Activated naive CD8-positive, alpha-beta T cell (primary cell): Measurements from ENCODE around the gene COBL.
"Not testable (repeated sequence)": the region's sequence is repeated elsewhere in the genome, so short reads cannot be mapped to it uniquely, and the experiment has no call there.

Experiments used
- H3K27ac Mint-ChIP-seq: one replicate; pipeline ENCODE4 v1.8.0; 2021; ENCODE audit warnings: mixed read lengths
- H3K27me3 Mint-ChIP-seq: one replicate; pipeline ENCODE4 v1.8.0; 2021; ENCODE audit warnings: mixed read lengths
- H3K36me3 Mint-ChIP-seq: one replicate; pipeline ENCODE4 v1.8.0; 2021; ENCODE audit warnings: mixed read lengths
- H3K4me1 Mint-ChIP-seq: one replicate; pipeline ENCODE4 v1.8.0; 2021; ENCODE audit warnings: low read depth, mixed read lengths
- H3K4me3 Mint-ChIP-seq: one replicate; pipeline ENCODE4 v1.8.0; 2021; ENCODE audit warnings: mild to moderate bottlenecking, mixed read lengths
- H3K9me3 Mint-ChIP-seq: one replicate; pipeline ENCODE4 v1.8.0; 2021; ENCODE audit warnings: low read depth, mixed read lengths

The COBL gene

DNA sequence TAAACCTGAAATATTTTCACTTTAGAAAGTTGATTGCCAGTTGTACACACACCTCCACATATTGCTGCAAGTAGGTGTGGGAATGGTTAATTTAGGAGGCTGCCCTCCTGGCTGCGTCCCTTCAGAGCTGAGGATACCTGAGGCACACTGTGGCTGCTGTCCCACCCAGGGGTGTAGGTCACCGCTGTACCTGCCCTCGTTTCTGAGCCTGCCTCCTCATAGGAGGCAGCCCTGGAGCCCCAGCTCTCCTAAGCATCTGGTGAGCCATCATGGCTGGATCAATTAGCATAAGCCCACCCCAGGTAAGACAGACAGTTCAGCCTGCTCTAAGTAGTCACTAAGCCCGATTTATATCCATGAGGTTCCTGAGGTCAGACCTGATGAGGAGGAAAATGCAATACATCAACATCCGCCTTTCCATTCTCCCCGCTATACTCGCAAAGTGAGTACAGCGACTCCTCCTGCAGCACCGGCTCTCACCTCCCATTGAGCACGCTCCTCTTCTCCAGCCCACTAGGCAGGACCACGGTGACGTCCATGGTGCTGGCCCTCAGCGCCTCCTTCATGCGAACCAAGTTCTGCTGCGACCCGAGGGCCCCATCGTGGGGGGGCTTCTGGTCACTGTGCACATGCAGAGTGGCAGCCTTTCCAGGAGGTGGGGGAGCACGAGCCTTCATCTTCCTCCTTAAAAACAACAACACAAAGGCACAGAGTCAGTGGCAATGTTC lies 97.2 kb downstream of the COBL start:
- Mint-ChIP-seq H3K9me3 (no peaks in the 10 kb centered on the region), H3K36me3 (no peaks in the 10 kb centered on the region), H3K27me3 (no peaks in the 10 kb centered on the region), H3K4me1 (no peaks in the 10 kb centered on the region), H3K4me3 (no peak overlapping the region), H3K27ac (no peak overlapping the region)

DNA sequence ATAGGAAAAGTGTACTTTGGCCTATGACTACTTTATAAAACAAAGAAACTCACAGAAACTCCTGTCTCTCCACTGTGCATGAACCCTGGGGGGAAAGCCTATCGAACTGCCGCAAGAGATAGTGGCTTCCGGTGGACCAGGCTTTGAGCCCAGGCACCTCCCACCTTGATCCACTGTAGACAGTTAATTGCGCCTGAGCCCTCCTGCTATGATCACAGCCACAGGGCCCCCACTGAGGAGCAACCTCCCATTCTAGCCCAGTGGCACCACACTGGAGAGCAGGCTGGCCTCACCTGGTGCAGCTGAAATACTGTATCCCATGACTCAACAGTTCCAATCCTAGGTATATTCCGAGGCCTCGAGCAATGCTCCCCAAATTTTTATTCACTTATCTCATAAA lies 98.8 kb downstream of the COBL start:
- no peak overlapping the region for H3K27ac Mint-ChIP-seq
- H3K9me3 Mint-ChIP-seq: no peaks in the 10 kb centered on the region
- H3K4me3 Mint-ChIP-seq: no peak overlapping the region
- no peaks in the 10 kb centered on the region for H3K4me1 Mint-ChIP-seq
- H3K36me3 Mint-ChIP-seq: no peaks in the 10 kb centered on the region
- no peaks in the 10 kb centered on the region for H3K27me3 Mint-ChIP-seq

DNA sequence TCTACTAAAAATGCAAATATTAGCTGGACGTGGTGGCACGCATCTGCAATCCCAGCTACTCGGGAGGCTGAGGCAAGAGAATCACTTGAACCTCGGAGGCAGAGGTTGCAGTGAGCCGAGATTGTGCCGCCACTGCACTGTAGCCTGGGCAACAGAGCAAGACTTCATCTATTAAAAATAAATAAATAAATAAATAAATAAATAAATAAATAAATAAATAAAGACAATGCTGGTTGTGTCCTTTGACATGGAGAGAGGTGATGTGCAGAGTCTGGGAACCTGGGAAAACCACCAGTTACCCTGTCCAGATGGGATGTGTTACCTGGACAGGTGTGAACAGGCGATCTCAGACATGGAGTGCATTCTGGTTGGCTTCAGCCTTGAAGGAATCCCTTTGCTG lies 102.5 kb downstream of the COBL start:
- Mint-ChIP-seq H3K9me3 (no peaks in the 10 kb centered on the region), H3K36me3 (no peaks in the 10 kb centered on the region), H3K27me3 (no peaks in the 10 kb centered on the region), H3K27ac (no peak overlapping the region), H3K4me3 (no peak overlapping the region), H3K4me1 (no peaks in the 10 kb centered on the region)

DNA sequence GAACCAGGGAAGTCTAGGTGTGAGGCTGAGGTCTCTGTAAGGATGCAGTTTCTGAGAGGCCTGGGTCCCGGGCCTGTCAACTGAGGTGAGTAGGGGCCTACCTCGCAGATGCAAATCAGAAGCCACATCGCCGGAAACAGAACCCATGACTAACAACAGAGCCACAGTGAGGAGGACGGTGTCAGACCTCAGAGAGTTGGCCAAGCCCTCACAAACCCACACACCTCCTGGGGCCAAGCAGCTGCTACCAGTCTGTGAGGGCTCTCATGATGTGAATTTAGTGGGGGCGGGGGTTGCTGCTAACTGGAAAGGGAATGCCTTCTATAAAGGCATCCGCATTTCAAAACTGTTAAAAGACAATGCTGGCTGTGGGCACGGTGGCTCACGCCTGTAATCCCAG lies 103.0 kb downstream of the COBL start:
- Mint-ChIP-seq H3K36me3 (no peaks in the 10 kb centered on the region), H3K9me3 (no peaks in the 10 kb centered on the region), H3K4me3 (no peak overlapping the region), H3K27me3 (no peaks in the 10 kb centered on the region), H3K27ac (no peak overlapping the region), H3K4me1 (no peaks in the 10 kb centered on the region)

DNA sequence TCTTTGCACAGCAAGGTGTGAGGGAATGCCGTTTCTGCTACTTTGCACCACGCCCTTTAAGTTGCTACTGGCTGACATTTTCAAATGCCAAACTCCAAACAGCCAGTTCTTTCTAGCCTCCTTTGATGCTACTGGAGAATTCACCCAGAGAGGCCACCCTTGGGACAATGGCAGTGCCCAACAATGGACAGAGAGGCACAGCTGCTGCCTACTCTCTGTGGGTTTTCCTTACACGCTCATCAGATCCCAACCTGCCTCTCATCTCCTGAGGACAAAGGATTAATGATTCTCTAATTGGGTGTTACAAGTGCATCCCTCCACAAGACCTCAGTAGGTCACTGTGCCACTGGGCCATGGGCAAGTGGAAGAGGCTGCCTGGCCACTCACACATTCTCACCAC lies 105.8 kb downstream of the COBL start:
- Mint-ChIP-seq H3K4me1 (no peaks in the 10 kb centered on the region), H3K27ac (no peak overlapping the region), H3K9me3 (no peaks in the 10 kb centered on the region), H3K4me3 (no peak overlapping the region), H3K27me3 (no peaks in the 10 kb centered on the region), H3K36me3 (no peaks in the 10 kb centered on the region)

DNA sequence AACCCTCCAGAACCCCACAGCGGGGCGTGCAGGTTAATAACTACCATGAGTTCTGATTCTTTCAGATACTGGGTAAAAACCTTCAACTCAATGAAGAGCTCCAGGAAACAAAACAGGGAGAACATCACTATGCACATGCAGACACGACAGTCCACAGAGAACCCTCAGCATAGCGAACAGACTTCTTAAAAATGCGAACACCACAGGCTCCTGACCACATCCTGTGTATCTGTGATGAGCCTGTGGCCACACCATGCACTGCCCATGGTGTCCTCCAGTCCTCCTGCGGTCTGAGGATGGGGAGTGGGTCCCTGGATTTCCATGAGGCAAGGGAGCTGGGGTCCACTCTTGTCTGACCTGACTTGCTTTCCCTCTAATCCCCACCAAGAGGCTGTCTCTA lies 107.2 kb downstream of the COBL start:
- Mint-ChIP-seq H3K4me3 (no peak overlapping the region), H3K36me3 (no peaks in the 10 kb centered on the region), H3K27ac (no peak overlapping the region), H3K9me3 (no peaks in the 10 kb centered on the region), H3K4me1 (no peaks in the 10 kb centered on the region), H3K27me3 (no peaks in the 10 kb centered on the region)

DNA sequence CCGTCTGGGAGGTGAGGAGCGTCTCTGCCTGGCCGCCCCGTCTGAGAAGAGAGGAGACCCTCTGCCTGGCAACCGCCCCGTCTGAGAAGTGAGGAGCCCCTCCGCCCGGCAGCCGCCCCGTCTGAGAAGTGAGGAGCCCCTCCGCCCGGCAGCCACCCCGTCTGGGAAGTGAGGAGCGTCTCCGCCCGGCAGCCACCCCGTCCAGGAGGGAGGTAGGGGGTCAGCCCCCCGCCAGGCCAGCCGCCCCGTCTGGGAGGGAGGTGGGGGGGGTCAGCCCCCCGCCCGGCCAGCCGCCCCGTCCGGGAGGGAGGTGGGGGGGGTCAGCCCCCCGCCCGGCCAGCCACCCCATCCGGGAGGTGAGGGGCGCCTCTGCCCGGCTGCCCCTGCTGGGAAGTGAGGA lies 108.5 kb downstream of the COBL start:
- H3K4me1 Mint-ChIP-seq, H3K36me3 Mint-ChIP-seq: not testable (repeated sequence)

DNA sequence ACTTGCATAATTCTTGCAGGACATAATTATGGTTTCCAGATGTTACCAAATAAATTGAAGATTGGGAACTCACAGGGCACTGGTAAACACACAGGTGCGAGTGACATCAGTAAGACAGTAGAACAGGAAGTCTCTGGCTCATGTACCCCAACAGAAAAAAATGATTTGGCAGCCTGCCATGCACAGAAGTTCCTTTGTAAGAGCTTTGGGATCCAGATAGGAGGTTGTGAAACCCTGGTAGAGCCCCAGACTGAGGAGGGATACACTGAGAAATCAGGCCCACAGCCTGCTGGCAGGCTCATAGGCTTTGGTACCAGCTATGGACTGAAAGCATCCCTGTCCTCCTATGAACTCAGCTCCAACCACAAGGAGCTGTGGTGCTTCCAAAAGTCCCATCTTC lies 118.0 kb downstream of the COBL start:
- H3K27me3 Mint-ChIP-seq: peaks cover 13% of the 10 kb centered on the region

More for the DNA sequence above, 108.5 kb downstream of the COBL start:
- not testable (repeated sequence) for H3K9me3 Mint-ChIP-seq, H3K4me3 Mint-ChIP-seq, H3K27ac Mint-ChIP-seq, H3K27me3 Mint-ChIP-seq

DNA sequence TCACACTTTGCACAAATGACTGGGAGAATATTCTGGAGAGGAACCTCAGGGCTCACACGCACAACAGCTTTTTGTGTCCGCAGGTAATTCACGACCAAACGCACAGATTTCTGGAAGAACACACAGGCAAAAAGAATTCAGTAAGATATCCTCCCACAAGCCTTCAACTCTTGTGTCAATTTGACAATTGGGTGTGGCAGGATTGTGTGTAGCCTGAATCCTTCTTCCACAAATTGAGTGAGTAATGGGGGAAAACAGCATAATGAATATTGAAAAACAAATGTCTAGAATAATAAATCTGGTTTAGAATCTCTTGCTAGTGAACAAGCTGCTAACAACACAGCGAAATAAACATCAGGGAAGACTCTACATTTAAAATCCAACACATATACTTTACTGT lies 125.6 kb downstream of the COBL start:
- H3K4me3 Mint-ChIP-seq: no peak overlapping the region
- no peaks in the 10 kb centered on the region for H3K9me3 Mint-ChIP-seq
- H3K36me3 Mint-ChIP-seq: no peaks in the 10 kb centered on the region
- H3K4me1 Mint-ChIP-seq: no peaks in the 10 kb centered on the region
- no peak overlapping the region for H3K27ac Mint-ChIP-seq
- H3K27me3 Mint-ChIP-seq: no peaks in the 10 kb centered on the region

More for the DNA sequence above, 118.0 kb downstream of the COBL start:
- H3K4me1 Mint-ChIP-seq: no peaks in the 10 kb centered on the region
- H3K4me3 Mint-ChIP-seq: no peak overlapping the region
- H3K36me3 Mint-ChIP-seq: no peaks in the 10 kb centered on the region
- H3K27ac Mint-ChIP-seq: no peak overlapping the region
- peaks cover 7% of the 10 kb centered on the region for H3K9me3 Mint-ChIP-seq

DNA sequence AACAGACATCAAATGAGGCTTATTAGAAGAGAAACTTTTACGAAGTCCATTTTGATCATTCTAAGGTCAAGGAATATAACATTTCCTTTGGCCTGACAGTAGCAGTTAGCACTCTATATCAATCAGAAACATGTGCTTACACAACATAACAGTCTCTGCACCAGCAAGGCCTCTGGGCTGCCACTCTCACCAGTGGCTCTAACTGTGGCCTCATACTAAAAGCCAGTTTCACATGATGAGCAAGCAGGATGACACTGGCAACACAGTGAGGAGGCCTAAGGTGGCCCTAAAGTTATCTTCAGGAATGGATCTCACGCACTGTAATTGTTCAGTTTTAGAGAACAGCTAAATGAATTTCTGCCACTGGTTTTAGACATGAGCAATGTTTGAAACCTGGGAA lies 126.8 kb downstream of the COBL start:
- no peaks in the 10 kb centered on the region for H3K9me3 Mint-ChIP-seq
- no peak overlapping the region for H3K27ac Mint-ChIP-seq
- H3K27me3 Mint-ChIP-seq: no peaks in the 10 kb centered on the region
- no peak overlapping the region for H3K4me3 Mint-ChIP-seq
- no peaks in the 10 kb centered on the region for H3K4me1 Mint-ChIP-seq
- H3K36me3 Mint-ChIP-seq: no peaks in the 10 kb centered on the region

DNA sequence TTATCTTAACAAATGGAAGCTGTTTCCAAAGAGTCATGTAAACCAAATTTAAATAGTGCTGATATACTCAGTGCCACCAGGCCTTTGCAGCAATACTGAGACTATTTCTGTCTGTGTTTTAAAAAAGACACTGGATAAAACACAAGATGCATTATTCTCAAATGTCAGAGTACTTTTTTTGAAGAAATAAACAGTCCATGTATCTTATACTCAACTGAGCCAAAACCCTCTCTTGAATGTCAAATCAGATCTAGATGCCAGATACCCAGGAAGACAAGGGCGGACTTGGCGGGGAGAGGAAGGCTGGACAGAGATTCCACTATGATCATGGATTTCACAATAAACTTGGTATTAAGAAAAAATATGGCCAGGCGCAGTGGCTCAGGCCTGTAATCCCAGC lies 127.6 kb downstream of the COBL start:
- Mint-ChIP-seq H3K4me1 (no peaks in the 10 kb centered on the region), H3K9me3 (no peaks in the 10 kb centered on the region), H3K4me3 (no peak overlapping the region), H3K36me3 (no peaks in the 10 kb centered on the region), H3K27me3 (no peaks in the 10 kb centered on the region), H3K27ac (no peak overlapping the region)

DNA sequence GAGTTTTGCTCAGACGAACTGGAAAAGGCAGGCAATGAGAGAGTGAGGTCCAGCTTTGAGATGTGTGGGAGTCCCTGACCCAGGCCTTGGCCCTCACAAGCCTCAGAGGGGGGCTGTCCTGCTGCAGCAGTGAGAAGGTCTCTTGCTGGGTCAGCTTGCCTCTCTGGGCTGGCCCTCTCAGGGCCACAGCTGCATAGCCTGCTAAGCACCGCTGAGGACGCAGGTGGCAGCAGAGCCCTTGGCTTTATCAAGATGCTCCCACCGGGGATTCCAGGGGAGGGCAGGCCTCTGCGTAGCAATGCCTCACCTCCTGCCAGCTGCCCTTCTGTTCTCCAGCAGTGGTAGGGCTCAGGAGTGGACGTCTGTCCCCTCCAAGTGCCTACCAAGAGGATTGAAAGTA lies 128.7 kb downstream of the COBL start:
- Mint-ChIP-seq H3K36me3 (no peaks in the 10 kb centered on the region), H3K27ac (no peak overlapping the region), H3K9me3 (no peaks in the 10 kb centered on the region), H3K4me3 (no peak overlapping the region), H3K27me3 (no peaks in the 10 kb centered on the region), H3K4me1 (no peaks in the 10 kb centered on the region)

DNA sequence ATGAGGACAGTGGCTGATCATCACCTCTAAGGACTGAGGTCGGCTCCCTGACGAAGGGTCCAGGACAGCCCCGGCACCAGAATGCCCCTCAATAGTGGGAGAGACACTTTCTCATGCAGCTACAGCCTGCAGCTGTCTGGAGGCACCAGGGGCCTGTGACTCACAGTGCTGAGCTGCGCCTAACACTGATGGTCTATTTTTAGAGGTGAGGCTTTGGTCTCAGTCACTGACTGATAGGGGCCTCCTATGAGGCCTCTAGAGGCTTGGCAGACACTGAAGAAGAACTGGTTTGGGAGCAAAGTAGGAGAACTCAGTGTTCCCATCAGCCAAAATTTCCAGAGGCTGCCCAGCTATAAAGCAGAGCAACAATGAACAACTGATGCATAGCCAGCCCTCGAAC lies 130.1 kb downstream of the COBL start:
- Mint-ChIP-seq H3K27me3 (peaks cover 2% of the 10 kb centered on the region), H3K27ac (no peak overlapping the region), H3K9me3 (no peaks in the 10 kb centered on the region), H3K4me3 (no peak overlapping the region), H3K36me3 (no peaks in the 10 kb centered on the region), H3K4me1 (no peaks in the 10 kb centered on the region)

DNA sequence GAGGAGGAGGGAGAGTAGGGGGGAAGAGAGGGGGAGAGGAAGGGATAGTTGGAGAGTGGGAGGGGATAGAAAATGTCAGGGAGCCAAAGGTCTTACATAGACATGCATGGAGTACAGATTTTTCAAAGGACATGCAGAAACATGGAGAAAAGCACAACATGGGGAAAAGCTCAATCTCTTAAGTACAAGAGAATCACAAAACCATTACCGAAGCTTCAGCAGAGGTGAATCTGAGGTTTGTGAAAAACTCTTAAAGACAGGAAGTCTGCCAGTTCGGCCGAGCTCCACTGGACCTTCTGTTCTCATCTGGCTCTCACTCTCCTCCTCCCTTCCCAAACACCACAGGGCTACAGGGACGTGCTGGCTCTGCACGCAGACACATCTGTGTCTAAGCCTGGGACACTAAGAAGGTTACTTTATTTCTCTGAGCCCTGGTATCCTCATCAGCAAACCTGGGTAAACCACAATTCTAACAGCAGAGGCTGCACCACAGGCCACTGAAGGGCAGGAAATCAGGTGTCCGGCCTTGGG lies 133.9 kb downstream of the COBL start:
- no peak overlapping the region for H3K4me3 Mint-ChIP-seq
- H3K27ac Mint-ChIP-seq: no peak overlapping the region
- H3K36me3 Mint-ChIP-seq: no peaks in the 10 kb centered on the region
- H3K27me3 Mint-ChIP-seq: peaks cover 2% of the 10 kb centered on the region
- no peaks in the 10 kb centered on the region for H3K4me1 Mint-ChIP-seq
- no peaks in the 10 kb centered on the region for H3K9me3 Mint-ChIP-seq

DNA sequence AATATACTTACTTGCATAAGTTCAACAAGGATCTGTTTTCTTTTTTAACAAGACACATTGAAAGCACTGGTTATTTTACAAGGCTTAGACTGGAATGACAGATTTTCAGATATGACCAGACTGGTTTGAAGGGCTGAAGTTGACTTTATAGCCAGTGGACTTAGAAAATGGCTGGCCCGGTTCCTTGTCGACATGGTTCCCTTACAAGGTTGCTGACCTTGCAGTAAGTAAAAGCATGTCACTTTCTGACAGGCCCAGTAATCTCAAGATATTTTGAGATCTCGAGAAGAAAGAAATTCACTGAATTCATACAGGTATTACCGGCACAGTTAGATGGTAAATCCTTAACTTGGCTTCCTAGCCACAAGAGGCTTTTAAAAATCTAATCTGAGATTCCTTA lies 136.5 kb downstream of the COBL start:
- no peak overlapping the region for H3K27ac Mint-ChIP-seq
- no peaks in the 10 kb centered on the region for H3K9me3 Mint-ChIP-seq
- H3K36me3 Mint-ChIP-seq: no peaks in the 10 kb centered on the region
- peaks cover 4% of the 10 kb centered on the region for H3K27me3 Mint-ChIP-seq
- H3K4me3 Mint-ChIP-seq: no peak overlapping the region
- no peaks in the 10 kb centered on the region for H3K4me1 Mint-ChIP-seq

DNA sequence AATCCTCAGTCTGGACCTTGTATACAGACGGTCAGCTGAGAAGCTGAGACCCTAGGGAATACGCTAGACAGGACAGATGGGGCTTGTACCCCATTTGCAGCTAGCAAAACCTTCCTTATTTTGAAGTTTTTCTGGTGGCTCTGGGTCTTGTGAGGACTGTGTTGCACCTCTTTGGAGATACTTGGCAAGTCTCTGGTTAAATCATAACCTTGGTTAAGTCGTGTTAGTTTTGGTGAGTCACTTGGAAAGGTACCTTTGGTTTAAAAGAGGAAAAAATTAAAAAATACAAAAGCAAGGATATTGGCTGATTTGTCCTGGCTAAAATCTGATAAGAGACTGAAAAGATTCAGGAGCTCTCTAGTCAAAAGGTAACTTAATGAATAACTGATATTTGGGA lies 140.6 kb downstream of the COBL start:
- H3K36me3 Mint-ChIP-seq: no peaks in the 10 kb centered on the region
- H3K9me3 Mint-ChIP-seq: no peaks in the 10 kb centered on the region
- no peak overlapping the region for H3K4me3 Mint-ChIP-seq
- peaks cover 2% of the 10 kb centered on the region for H3K27me3 Mint-ChIP-seq
- no peak overlapping the region for H3K27ac Mint-ChIP-seq
- H3K4me1 Mint-ChIP-seq: no peaks in the 10 kb centered on the region
